Keratinocyte (primary cell): ENCODE results near the gene ANKRD31. TPM values are rescaled to one million over a fixed set of nuclear protein-coding genes. Genes with fewer than 3 reads are reported as not detected.

Experiments used
- DNase-seq: peaks from one replicate; pipeline ENCODE4 v3.0.0-alpha.2; 2011; ENCODE audit warnings: low read depth, missing footprints, low spot score
- FAIRE-seq: peaks from 2 replicates; lab custom pipeline; 2011; peaks lifted over from hg19 to GRCh38; lab: Jason Lieb, UNC
- H2AFZ ChIP-seq: 2 replicates; pipeline ENCODE4 v1.6.0; 2012; ENCODE audit warnings: low read length, control low read depth, inconsistent platforms; ENCODE audit not compliant: control insufficient read depth
- H3K27ac ChIP-seq: 2 replicates; pipeline ENCODE4 v1.5.1; 2011; ENCODE audit warnings: low read length; ENCODE audit not compliant: control insufficient read depth, insufficient read depth
- H3K27me3 ChIP-seq: 3 replicates; pipeline ENCODE4 v1.6.0; 2011; ENCODE audit warnings: low read length; ENCODE audit not compliant: control insufficient read depth, insufficient read depth; ENCODE audit errors: extremely low read depth
- H3K36me3 ChIP-seq, 2 experiments: 2 replicates in 1 of 2; 3 replicates in 1 of 2; pipeline ENCODE4 v1.5.1; 2011; ENCODE audit warnings: low read length in 2 of 2, mild to moderate bottlenecking in 1 of 2; ENCODE audit not compliant: control insufficient read depth in 2 of 2, insufficient read depth in 2 of 2; ENCODE audit errors: extremely low read depth in 1 of 2
- H3K4me1 ChIP-seq: 3 replicates; pipeline ENCODE4 v1.5.1; 2011; ENCODE audit warnings: low read length; ENCODE audit not compliant: control insufficient read depth, insufficient read depth; ENCODE audit errors: extremely low read depth
- H3K4me2 ChIP-seq: 3 replicates; pipeline ENCODE4 v1.6.0; 2011; ENCODE audit warnings: low read depth, low read length; ENCODE audit not compliant: control insufficient read depth, insufficient read depth; ENCODE audit errors: extremely low read depth
- H3K4me3 ChIP-seq, 3 experiments: fragments of 200-600 bp in 1 of 3; sonication (generic) in 1 of 3; 2 replicates in 2 of 3; 3 replicates in 1 of 3; pipeline ENCODE4 v1.5.1; 2011 to 2016; ENCODE audit warnings: low read length in 3 of 3, mild to moderate bottlenecking in 3 of 3, control low read depth in 2 of 3, inconsistent platforms in 1 of 3, low read depth in 1 of 3, mixed read lengths in 1 of 3, mixed run types in 1 of 3, moderate library complexity in 1 of 3; ENCODE audit not compliant: control insufficient read depth in 2 of 3, insufficient read depth in 2 of 3; ENCODE audit errors: extremely low read depth in 1 of 3
- H3K79me2 ChIP-seq: 2 replicates; pipeline ENCODE4 v1.6.0; 2012; ENCODE audit warnings: low read length; ENCODE audit not compliant: control insufficient read depth, insufficient read depth
- H3K9ac ChIP-seq: 3 replicates; pipeline ENCODE4 v1.6.0; 2011; ENCODE audit warnings: low read length; ENCODE audit not compliant: control insufficient read depth, insufficient read depth; ENCODE audit errors: extremely low read depth
- H3K9me1 ChIP-seq: 3 replicates; pipeline ENCODE4 v1.6.0; 2011; ENCODE audit warnings: low read length; ENCODE audit not compliant: control insufficient read depth, insufficient read depth; ENCODE audit errors: extremely low read depth
- H3K9me3 ChIP-seq: 2 replicates; pipeline ENCODE4 v1.5.1; 2012; ENCODE audit warnings: low read depth, low read length; ENCODE audit not compliant: control insufficient read depth
- H4K20me1 ChIP-seq: 3 replicates; pipeline ENCODE4 v1.6.0; 2011; ENCODE audit warnings: low read length; ENCODE audit not compliant: control insufficient read depth, insufficient read depth; ENCODE audit errors: extremely low read depth
- CTCF ChIP-seq, 3 experiments: IDR thresholded peaks in 1 of 3; conservative IDR thresholded peaks in 1 of 3; optimal IDR thresholded peaks in 1 of 3; 2 replicates in 2 of 3; 3 replicates in 1 of 3; pipeline versions ENCODE3 to v1.5.1; 2011; ENCODE audit warnings: low read length in 3 of 3, mild to moderate bottlenecking in 3 of 3, moderate library complexity in 2 of 3, control low read depth in 1 of 3, inconsistent platforms in 1 of 3; ENCODE audit not compliant: insufficient read depth in 2 of 3; ENCODE audit errors: extremely low read depth in 1 of 3
- EZH2 ChIP-seq: IDR thresholded peaks from one replicate; pipeline ENCODE4 v1.6.1; 2012; ENCODE audit warnings: inconsistent platforms, mild to moderate bottlenecking, low read length, moderate library complexity
- dilution Hi-C: fragments of 300-500 bp; cut with MboI; formaldehyde crosslinking; loops from one replicate; pipeline ENCODE4 v1.7.0; 2020; ENCODE audit warnings: low sequenced_read_pairs; ENCODE audit not compliant: extremely low pct_ligation_motif_present
- polyA plus RNA-seq, 5 experiments: library from polyadenylated mRNA; depleted of rRNA in 3 of 5; stranded (reverse) in 3 of 5; stranded (forward) in 1 of 5; unstranded in 1 of 5; fragments of >200 nt; gene quantifications; 1 replicate in 1 of 5; 2 replicates in 3 of 5; 3 replicates in 1 of 5; pipeline versions ENCODE4 v1.2.1 to v1.2.3, GENCODE V29; 2011 to 2012; ENCODE audit warnings: missing spikeins in 2 of 5, low read depth in 1 of 5, low replicate concordance in 1 of 5

The ANKRD31 gene
- polyA plus RNA-seq, 1 donor (not counting 4 experiments of a cell fraction or from before 2014, with no cell fraction given) = 0.18 TPM

- peak overlapping the region; percentile 72 for H3K27ac ChIP-seq
These were observed 183.2 kb downstream of the ANKRD31 start for GRCh38 chr5:75053304-75054133.

GRCh38 chr5:75053054-75053303 is 183.7 kb downstream of the ANKRD31 start:
- no peak overlapping the region for H2AFZ ChIP-seq
- FAIRE-seq = no peak

More at GRCh38 chr5:75053304-75054133, 183.2 kb downstream of the ANKRD31 start:
- peak overlapping the region; percentile 89 for H3K4me2 ChIP-seq
- DNase-seq (no peak), FAIRE-seq (peak; percentile 72)
- H3K9me1 ChIP-seq = no peaks in the 10 kb centered on the region
- dilution Hi-C loops = no loop called here
- peaks cover 9% of the 10 kb centered on the region for H3K79me2 ChIP-seq
- TF ChIP-seq CTCF (optimal IDR thresholded peaks at IDR 0.05 in 1 of 3, IDR thresholded peaks at IDR 0.05 in 1 of 3, conservative IDR thresholded peaks at IDR 0.05 in 1 of 3; ENCODE audit: extremely low read depth in 1 of 3, insufficient read depth in 2 of 3, low read length in 3 of 3) (peak in 2 of 3 experiments; percentile 40 to 50), EZH2 (no peak)
- peak overlapping the region; percentile 81 for H3K9ac ChIP-seq
- no peaks in the 10 kb centered on the region for H3K9me3 ChIP-seq
- H3K4me3 ChIP-seq = peak overlapping the region; percentile 71 to 85 (median 82)
- peaks cover 27% of the 10 kb centered on the region for H3K4me1 ChIP-seq
- H2AFZ ChIP-seq = peak overlapping the region; percentile 92
- H3K36me3 ChIP-seq = no peaks in the 10 kb centered on the region
- no peaks in the 10 kb centered on the region for H4K20me1 ChIP-seq
- no peaks in the 10 kb centered on the region for H3K27me3 ChIP-seq

More at GRCh38 chr5:75053054-75053303, 183.7 kb downstream of the ANKRD31 start:
- TF ChIP-seq CTCF (optimal IDR thresholded peaks at IDR 0.05 in 1 of 3, IDR thresholded peaks at IDR 0.05 in 1 of 3, conservative IDR thresholded peaks at IDR 0.05 in 1 of 3; ENCODE audit: extremely low read depth in 1 of 3, insufficient read depth in 2 of 3, low read length in 3 of 3) (no peak), EZH2 (no peak)
- dilution Hi-C loops = no loop called here
- peak overlapping the region; percentile 81 for H3K9ac ChIP-seq
- H4K20me1 ChIP-seq = no peaks in the 10 kb centered on the region
- peaks cover 9% of the 10 kb centered on the region for H3K79me2 ChIP-seq
- no peaks in the 10 kb centered on the region for H3K36me3 ChIP-seq
- H3K27me3 ChIP-seq = no peaks in the 10 kb centered on the region
- no peaks in the 10 kb centered on the region for H3K9me1 ChIP-seq
- peaks cover 27% of the 10 kb centered on the region for H3K4me1 ChIP-seq
- peak overlapping the region; percentile 89 for H3K4me2 ChIP-seq
- peak overlapping the region; percentile 71 to 85 (median 82) for H3K4me3 ChIP-seq
- H3K27ac ChIP-seq = peak overlapping the region; percentile 72
- H3K9me3 ChIP-seq = no peaks in the 10 kb centered on the region
- no peak for DNase-seq
